GM12892 (cell line): ENCODE results near the gene SYNE3.

Experiments used
- DNase-seq: peaks from one replicate; pipeline ENCODE4 v3.0.0; 2011; ENCODE audit not compliant: insufficient read length
- FAIRE-seq: peaks from 2 replicates; lab custom pipeline; 2011; peaks lifted over from hg19 to GRCh38; lab: Jason Lieb, UNC
- POLR2A ChIP-seq: IDR thresholded peaks from 2 replicates; pipeline ENCODE4 v1.6.1; 2011; ENCODE audit warnings: low read depth, low read length, control low read depth
- POLR2AphosphoS5 ChIP-seq: IDR thresholded peaks from 2 replicates; pipeline ENCODE4 v1.6.1; 2011; ENCODE audit warnings: low read depth, low read length, control low read depth
- TAF1 ChIP-seq: IDR thresholded peaks from 2 replicates; pipeline ENCODE4 v1.6.1; 2011; ENCODE audit warnings: low read depth, mild to moderate bottlenecking, control low read depth, low read length, borderline replicate concordance

The SYNE3 gene

GRCh38 chr14:95507701-95508103 is 8.7 kb downstream of the SYNE3 start:
- no peak for TF ChIP-seq POLR2A
- no peak for TF ChIP-seq POLR2AphosphoS5
- no peak for TF ChIP-seq TAF1
- DNase-seq (peak; percentile 43), FAIRE-seq (peak; percentile 50)

- FAIRE-seq (no peak), DNase-seq (no peak)
- TF ChIP-seq POLR2AphosphoS5 (no peak), TAF1 (no peak), POLR2A (no peak)
Measured at GRCh38 chr14:95507174-95507573, 9.3 kb downstream of the SYNE3 start.

GRCh38 chr14:95505030-95505589 is 11.3 kb downstream of the SYNE3 start:
- FAIRE-seq (peak; percentile 24), DNase-seq (no peak)
- no peak for TF ChIP-seq POLR2AphosphoS5

- FAIRE-seq (peak; percentile 73), DNase-seq (no peak)
- TF ChIP-seq POLR2AphosphoS5: 0 out of 2 replicates have a peak, but pooled peaks have one; percentile 36
- TF ChIP-seq TAF1: no peak
- peak; percentile 17; the same call in 1 of the 2 replicates for TF ChIP-seq POLR2A
Measured at GRCh38 chr14:95504135-95505029, 12.1 kb downstream of the SYNE3 start.

- FAIRE-seq: peak; percentile 38
- TF ChIP-seq TAF1: no peak
- no peak for TF ChIP-seq POLR2A
- TF ChIP-seq POLR2AphosphoS5: no peak
- DNase-seq: no peak
Measured at GRCh38 chr14:95503365-95504134, 12.9 kb downstream of the SYNE3 start.

- DNase-seq: no peak
- TF ChIP-seq POLR2AphosphoS5 (no peak), TAF1 (no peak), POLR2A (no peak)
- no peak for FAIRE-seq
Measured at GRCh38 chr14:95502381-95502950, 14.0 kb downstream of the SYNE3 start.

GRCh38 chr14:95500772-95501401 is 15.6 kb downstream of the SYNE3 start:
- FAIRE-seq (no peak), DNase-seq (no peak)
- TF ChIP-seq POLR2A: no peak

- no peak for FAIRE-seq
- no peak for TF ChIP-seq POLR2AphosphoS5
- no peak for TF ChIP-seq POLR2A
- DNase-seq: no peak
Measured at GRCh38 chr14:95500201-95500681, 16.2 kb downstream of the SYNE3 start.

- no peak for TF ChIP-seq POLR2A
- no peak for TF ChIP-seq TAF1
- TF ChIP-seq POLR2AphosphoS5: no peak
- DNase-seq (no peak), FAIRE-seq (no peak)
Measured at GRCh38 chr14:95499354-95499750, 17.1 kb downstream of the SYNE3 start.

- FAIRE-seq (no peak), DNase-seq (no peak)
- TF ChIP-seq POLR2A: no peak
- TF ChIP-seq POLR2AphosphoS5: no peak
- no peak for TF ChIP-seq TAF1
Measured at GRCh38 chr14:95498622-95499353, 17.7 kb downstream of the SYNE3 start.

GRCh38 chr14:95497561-95498011 is 18.9 kb downstream of the SYNE3 start:
- no peak for TF ChIP-seq TAF1
- no peak for TF ChIP-seq POLR2AphosphoS5
- no peak for DNase-seq
- peak; percentile 76 for FAIRE-seq
